ENCODE data around the gene CCDC150. TPM values are rescaled to one million over a fixed set of nuclear protein-coding genes. Genes with fewer than 3 reads are reported as not detected.

Gene CCDC150
- total RNA-seq, 1 experiment from 2014 or later, result 38.0 TPM

- peaks cover 1% of the 10 kb centered on the region for H3K36me3 ChIP-seq (ENCODE audit: insufficient read depth, low read length, poor library complexity, severe bottlenecking)
- H3K9me3 ChIP-seq (ENCODE audit: low read depth, low read length, poor library complexity, severe bottlenecking), result peaks cover 15% of the 10 kb centered on the region
- no peak overlapping the region for H3K27ac ChIP-seq (ENCODE audit: low read depth, low read length, poor library complexity, severe bottlenecking)
- BruUV-seq (replicated peaks), result no TSS peak
- POLR2A ChIA-PET (ENCODE audit: low non-redundant PET), result no interaction called here
- CTCF ChIA-PET, result no interaction called here
- TF ChIP-seq CTCF (conservative IDR thresholded peaks at IDR 0.05; ENCODE audit: low read depth, low read length) (no peak), EZH2 (IDR thresholded peaks at IDR 0.05; ENCODE audit: borderline replicate concordance, low read depth, low read length, poor library complexity, severe bottlenecking) (no peak)
- intact Hi-C loops (cut with micrococcal nuclease; ENCODE audit: unreplicated experiment), result no loop called here
- no peak overlapping the region for H3K4me3 ChIP-seq (ENCODE audit: low read depth, low read length, poor library complexity, severe bottlenecking)
- H3K27me3 ChIP-seq (replicated peaks; ENCODE audit: insufficient read depth, low read depth, low read length, poor library complexity), result no peaks in the 10 kb centered on the region
- DNase-seq (ENCODE audit: low spot score), result no peak
- H3K4me1 ChIP-seq (ENCODE audit: insufficient read depth, low read length, poor library complexity, severe bottlenecking), result no peaks in the 10 kb centered on the region
Measured at GRCh38 chr2:196657333-196657732, 17.8 kb downstream of the CCDC150 start.

GRCh38 chr2:196659844-196660243 lies 20.3 kb downstream of the CCDC150 start:
- Histone ChIP-seq H3K36me3 (ENCODE audit: insufficient read depth, low read length, poor library complexity, severe bottlenecking) (no peaks in the 10 kb centered on the region), H3K27me3 (replicated peaks; ENCODE audit: insufficient read depth, low read depth, low read length, poor library complexity) (no peaks in the 10 kb centered on the region), H3K4me3 (ENCODE audit: low read depth, low read length, poor library complexity, severe bottlenecking) (no peak overlapping the region), H3K27ac (ENCODE audit: low read depth, low read length, poor library complexity, severe bottlenecking) (no peak overlapping the region), H3K9me3 (ENCODE audit: low read depth, low read length, poor library complexity, severe bottlenecking) (no peaks in the 10 kb centered on the region), H3K4me1 (ENCODE audit: insufficient read depth, low read length, poor library complexity, severe bottlenecking) (no peaks in the 10 kb centered on the region)
- ChIA-PET POLR2A (ENCODE audit: low non-redundant PET) (no interaction called here), CTCF (no interaction called here)
- TF ChIP-seq EZH2 (IDR thresholded peaks at IDR 0.05; ENCODE audit: borderline replicate concordance, low read depth, low read length, poor library complexity, severe bottlenecking) (no peak), CTCF (conservative IDR thresholded peaks at IDR 0.05; ENCODE audit: low read depth, low read length) (no peak)
- DNase-seq (ENCODE audit: low spot score), result no peak
- BruUV-seq (replicated peaks), result no TSS peak
- intact Hi-C loops (cut with micrococcal nuclease; ENCODE audit: unreplicated experiment), result no loop called here

GRCh38 chr2:196660244-196660643 lies 20.7 kb downstream of the CCDC150 start:
- Histone ChIP-seq H3K9me3 (ENCODE audit: low read depth, low read length, poor library complexity, severe bottlenecking) (no peaks in the 10 kb centered on the region), H3K4me3 (ENCODE audit: low read depth, low read length, poor library complexity, severe bottlenecking) (no peak overlapping the region)

More at GRCh38 chr2:196660244-196660643, 20.7 kb downstream of the CCDC150 start:
- TF ChIP-seq CTCF (conservative IDR thresholded peaks at IDR 0.05; ENCODE audit: low read depth, low read length), result no peak
- CTCF ChIA-PET, result no interaction called here
- Histone ChIP-seq H3K36me3 (ENCODE audit: insufficient read depth, low read length, poor library complexity, severe bottlenecking) (no peaks in the 10 kb centered on the region), H3K4me1 (ENCODE audit: insufficient read depth, low read length, poor library complexity, severe bottlenecking) (no peaks in the 10 kb centered on the region), H3K27me3 (replicated peaks; ENCODE audit: insufficient read depth, low read depth, low read length, poor library complexity) (no peaks in the 10 kb centered on the region), H3K27ac (ENCODE audit: low read depth, low read length, poor library complexity, severe bottlenecking) (no peak overlapping the region)
- POLR2A ChIA-PET (ENCODE audit: low non-redundant PET), result no interaction called here
- no TSS peak for BruUV-seq (replicated peaks)
- peak; percentile 3 for DNase-seq (ENCODE audit: low spot score)
- intact Hi-C loops (cut with micrococcal nuclease; ENCODE audit: unreplicated experiment), result no loop called here
